SU-DHL-6 (cell line): Measurements from ENCODE around the gene PRPS1L1.

Experiments
- H2AFZ ChIP-seq: fragments of 200-600 bp; sonication (generic); 2 replicates; pipeline ENCODE4 v1.6.1; 2014; ENCODE audit warnings: low read depth, mild to moderate bottlenecking, moderate library complexity, mixed read lengths, antibody characterized with exemption, low read length; ENCODE audit not compliant: severe bottlenecking
- H3F3A ChIP-seq: fragments of 200-600 bp; shearing (Covaris generic); 2 replicates; pipeline ENCODE4 v1.6.0; 2016; ENCODE audit warnings: antibody characterized with exemption, mild to moderate bottlenecking; ENCODE audit not compliant: insufficient read depth
- H3K27ac ChIP-seq: fragments of 200-600 bp; sonication (generic); 2 replicates; pipeline ENCODE4 v1.5.1; 2016; ENCODE audit warnings: low read depth, mild to moderate bottlenecking, low read length, moderate library complexity, mixed read lengths
- H3K27me3 ChIP-seq: fragments of 200-600 bp; sonication (generic), shearing (Covaris generic); 2 replicates; pipeline ENCODE4 v1.6.0; 2014; ENCODE audit warnings: mild to moderate bottlenecking, low read length
- H3K36me3 ChIP-seq: fragments of 200-600 bp; sonication (generic); 2 replicates; pipeline ENCODE4 v1.6.1; 2014; ENCODE audit warnings: mild to moderate bottlenecking, low read length, mixed read lengths
- H3K4me2 ChIP-seq: fragments of 300-600, 200-600 bp; shearing (Covaris generic), sonication (generic); 2 replicates; pipeline ENCODE4 v1.6.0; 2014; ENCODE audit warnings: low read length, low read depth, mild to moderate bottlenecking; ENCODE audit not compliant: poor library complexity, severe bottlenecking
- H3K4me3 ChIP-seq: fragments of 200-600 bp; sonication (generic); 2 replicates; pipeline ENCODE4 v1.5.1; 2014; ENCODE audit warnings: antibody characterized with exemption, low read length, mild to moderate bottlenecking, mixed read lengths; ENCODE audit not compliant: insufficient read depth, poor library complexity, severe bottlenecking
- H3K79me2 ChIP-seq: fragments of 200-600 bp; sonication (generic); 2 replicates; pipeline ENCODE4 v1.6.1; 2014; ENCODE audit warnings: mild to moderate bottlenecking, low read length, moderate library complexity; ENCODE audit not compliant: insufficient read depth
- H3K9ac ChIP-seq: fragments of 200-600 bp; sonication (generic); 2 replicates; pipeline ENCODE4 v1.7.0; 2014; ENCODE audit warnings: mild to moderate bottlenecking, low read length
- H3K9me2 ChIP-seq: fragments of 200-600 bp; sonication (generic); replicated peaks from 2 replicates; pipeline ENCODE4 v1.6.1; 2014; ENCODE audit warnings: low read length; ENCODE audit not compliant: insufficient read depth
- H3K9me3 ChIP-seq: fragments of 200-600 bp; sonication (generic); 2 replicates; pipeline ENCODE4 v1.6.1; 2014; ENCODE audit warnings: low read length, mixed read lengths; ENCODE audit not compliant: insufficient read depth
- H4K20me1 ChIP-seq: fragments of 200-600 bp; sonication (generic); 2 replicates; pipeline ENCODE4 v1.6.1; 2014; ENCODE audit warnings: low read depth, mild to moderate bottlenecking, antibody characterized with exemption, low read length, moderate library complexity, mixed read lengths
- CTCF ChIP-seq: fragments of 200-600 bp; sonication (generic); IDR thresholded peaks from one replicate; pipeline ENCODE4 v1.5.1; 2017; ENCODE audit warnings: antibody characterized with exemption, mild to moderate bottlenecking, low read length, moderate library complexity; ENCODE audit not compliant: insufficient read depth, poor library complexity, severe bottlenecking
- EZH2phosphoT487 ChIP-seq: fragments of 200-600 bp; sonication (generic), shearing (Covaris generic); conservative IDR thresholded peaks from 2 replicates; pipeline ENCODE4 v1.6.1; 2018; ENCODE audit warnings: mild to moderate bottlenecking, antibody characterized with exemption, low read length, moderate library complexity, mixed read lengths

PRPS1L1 gene

GRCh38 chr7:17996442-17997223 is 31.0 kb downstream of the PRPS1L1 start:
- H3K9me3 ChIP-seq: no peaks in the 10 kb centered on the region; the same call in 1 of the 2 replicates

GRCh38 chr7:17996040-17996439 is 31.6 kb downstream of the PRPS1L1 start:
- Histone ChIP-seq H3F3A (no peaks in the 10 kb centered on the region), H3K79me2 (no peaks in the 10 kb centered on the region), H3K4me3 (no peak overlapping the region), H3K36me3 (no peaks in the 10 kb centered on the region), H3K9me3 (no peaks in the 10 kb centered on the region; the same call in 1 of the 2 replicates), H3K9ac (no peak overlapping the region), H3K27me3 (no peaks in the 10 kb centered on the region), H3K9me2 (no peaks in the 10 kb centered on the region), H4K20me1 (no peaks in the 10 kb centered on the region), H3K4me2 (no peak overlapping the region), H3K27ac (no peak overlapping the region), H2AFZ (no peak overlapping the region)
- no peak for TF ChIP-seq EZH2phosphoT487
- TF ChIP-seq CTCF: no peak

More at GRCh38 chr7:17996442-17997223, 31.0 kb downstream of the PRPS1L1 start:
- H3K4me3 ChIP-seq: no peak overlapping the region
- no peaks in the 10 kb centered on the region for H3K27me3 ChIP-seq
- H2AFZ ChIP-seq: no peak overlapping the region
- no peak overlapping the region for H3K27ac ChIP-seq
- no peaks in the 10 kb centered on the region for H4K20me1 ChIP-seq
- H3K79me2 ChIP-seq: no peaks in the 10 kb centered on the region
- H3K4me2 ChIP-seq: no peak overlapping the region
- no peaks in the 10 kb centered on the region for H3F3A ChIP-seq
- H3K9me2 ChIP-seq: no peaks in the 10 kb centered on the region
- no peaks in the 10 kb centered on the region for H3K36me3 ChIP-seq
- H3K9ac ChIP-seq: no peak overlapping the region
- TF ChIP-seq CTCF: no peak
- no peak for TF ChIP-seq EZH2phosphoT487

GRCh38 chr7:17994079-17994850 is 33.4 kb downstream of the PRPS1L1 start:
- Histone ChIP-seq H3K27me3 (no peaks in the 10 kb centered on the region), H3K4me3 (no peak overlapping the region), H3K36me3 (no peaks in the 10 kb centered on the region), H3F3A (no peaks in the 10 kb centered on the region), H3K27ac (no peak overlapping the region), H3K79me2 (no peaks in the 10 kb centered on the region), H4K20me1 (no peaks in the 10 kb centered on the region), H3K9ac (no peak overlapping the region), H3K4me2 (no peak overlapping the region), H3K9me2 (no peaks in the 10 kb centered on the region), H2AFZ (no peak overlapping the region), H3K9me3 (no peaks in the 10 kb centered on the region; the same call in 1 of the 2 replicates)
- TF ChIP-seq EZH2phosphoT487 (no peak), CTCF (no peak)
